Right forelimb (tissue), 1 donor: Measurements from ENCODE around the gene MRPS33.
A peak's percentile ranks its signal among the peaks of the same experiment; 100 is the strongest.
"Not testable (repeated sequence)": the region's sequence is repeated elsewhere in the genome, so short reads cannot be mapped to it uniquely, and the experiment has no call there.

Source experiments
- DNase-seq: peaks from one replicate; pipeline ENCODE4 v3.0.0-alpha.2; 2018

Gene MRPS33

GRCh38 chr7:141014524-141015395 lies at the start of gene MRPS33:
Gene MRPS33, minus strand, starts transcription at chr7:141014952. Its CDS starts 4,319 bp downstream, at chr7:141010633.
- DNase-seq, result peak; percentile 97

- no peak for DNase-seq
Observed at GRCh38 chr7:141057788-141058187, 43.0 kb upstream of the MRPS33 start.

- DNase-seq, result no peak
Observed at GRCh38 chr7:141055146-141055545, 40.4 kb upstream of the MRPS33 start.

- no peak for DNase-seq
Observed at GRCh38 chr7:141053626-141054025, 38.9 kb upstream of the MRPS33 start.

GRCh38 chr7:141045842-141046620 lies 31.3 kb upstream of the MRPS33 start:
- DNase-seq, result no peak

- no peak for DNase-seq
Observed at GRCh38 chr7:141045126-141045841, 30.5 kb upstream of the MRPS33 start.

- no peak for DNase-seq
Observed at GRCh38 chr7:141043616-141044015, 28.9 kb upstream of the MRPS33 start.

- DNase-seq, result no peak
Observed at GRCh38 chr7:141042222-141043193, 27.8 kb upstream of the MRPS33 start.

- no peak for DNase-seq
Observed at GRCh38 chr7:141039376-141039775, 24.6 kb upstream of the MRPS33 start.

- DNase-seq, result not testable (repeated sequence)
Observed at GRCh38 chr7:141038100-141038499, 23.3 kb upstream of the MRPS33 start.

- DNase-seq, result not testable (repeated sequence)
Observed at GRCh38 chr7:141032539-141033323, 18.0 kb upstream of the MRPS33 start.

- DNase-seq, result no peak
Observed at GRCh38 chr7:141028767-141029166, 14.0 kb upstream of the MRPS33 start.

- no peak for DNase-seq
Observed at GRCh38 chr7:141027043-141027442, 12.3 kb upstream of the MRPS33 start.

GRCh38 chr7:141024668-141025067 lies 9.9 kb upstream of the MRPS33 start:
- DNase-seq, result no peak

GRCh38 chr7:141023295-141023694 lies 8.5 kb upstream of the MRPS33 start:
- no peak for DNase-seq

GRCh38 chr7:141017555-141017954 lies 2.8 kb upstream of the MRPS33 start:
- no peak for DNase-seq

GRCh38 chr7:141016349-141016748 lies 1.6 kb upstream of the MRPS33 start:
- no peak for DNase-seq

GRCh38 chr7:141014125-141014523 lies 628 bp downstream of the MRPS33 start:
- peak; percentile 46 for DNase-seq

GRCh38 chr7:141013345-141013715 lies 1.4 kb downstream of the MRPS33 start:
- DNase-seq, result no peak

- DNase-seq, result no peak
Observed at GRCh38 chr7:141012696-141013344, 1.9 kb downstream of the MRPS33 start.
